SK-N-SH treated with all-trans-retinoic acid at 6 μM for 48 hours (cell line): ENCODE measurements around the gene SEH1L.

Experiments used
- CSDC2 ChIP-seq: fragments of 250-450 bp; sonication (Bioruptor Pico); IDR thresholded peaks from 2 replicates; pipeline ENCODE4 v1.5.0; 2020; ENCODE audit warnings: mild to moderate bottlenecking, moderate library complexity
- ESRRG ChIP-seq: fragments of 250-450 bp; sonication (Bioruptor Pico); IDR thresholded peaks from 2 replicates; pipeline ENCODE4 v1.6.1; 2021; ENCODE audit warnings: mild to moderate bottlenecking
- GLIS3 ChIP-seq: fragments of 250-450 bp; sonication (Bioruptor Pico); IDR thresholded peaks from 2 replicates; pipeline ENCODE4 v1.5.0; 2020; ENCODE audit warnings: mild to moderate bottlenecking, moderate library complexity
- OSR1 ChIP-seq: fragments of 250-450 bp; sonication (Bioruptor Pico); IDR thresholded peaks from 2 replicates; pipeline ENCODE4 v1.8.0; 2022; ENCODE audit warnings: moderate library complexity, mild to moderate bottlenecking, inconsistent platforms
- PPARA ChIP-seq: fragments of 250-450 bp; sonication (Bioruptor Pico); IDR thresholded peaks from 2 replicates; pipeline ENCODE4 v1.5.0; 2020; ENCODE audit warnings: mild to moderate bottlenecking, borderline replicate concordance
- SNAI2 ChIP-seq: fragments of 250-450 bp; sonication (Bioruptor Pico); IDR thresholded peaks from 2 replicates; pipeline ENCODE4 v1.5.0; 2020; ENCODE audit warnings: mild to moderate bottlenecking, moderate library complexity
- TCF4 ChIP-seq: fragments of 250-450 bp; sonication (Bioruptor Pico); IDR thresholded peaks from 2 replicates; pipeline ENCODE4 v1.8.0; 2021; ENCODE audit warnings: mild to moderate bottlenecking, moderate library complexity, borderline replicate concordance
- ZFP3 ChIP-seq: fragments of 250-450 bp; sonication (Bioruptor Pico); IDR thresholded peaks from 2 replicates; pipeline ENCODE4 v1.5.0; 2020; ENCODE audit warnings: mild to moderate bottlenecking, moderate library complexity
- ZFP30 ChIP-seq: fragments of 450-650 bp; formaldehyde crosslinking; IDR thresholded peaks from 2 replicates; pipeline ENCODE4 v1.5.0; 2022; ENCODE audit warnings: mild to moderate bottlenecking, moderate library complexity
- ZNF70 ChIP-seq: fragments of 450-650 bp; formaldehyde crosslinking; IDR thresholded peaks from 2 replicates; pipeline ENCODE4 v1.5.0; 2020; ENCODE audit warnings: mild to moderate bottlenecking, moderate library complexity
- TF ChIP-seq, protein P1 (sequence below): fragments of 250-450 bp; sonication (Bioruptor Pico); IDR thresholded peaks from 2 replicates; pipeline ENCODE4 v1.8.0; 2020; ENCODE audit warnings: mild to moderate bottlenecking, moderate library complexity, borderline replicate concordance
- TF ChIP-seq, protein P2 (sequence below): fragments of 250-450 bp; sonication (Bioruptor Pico); IDR thresholded peaks from 2 replicates; pipeline ENCODE4 v1.5.0; 2020; ENCODE audit warnings: mild to moderate bottlenecking, moderate library complexity

DNA sequence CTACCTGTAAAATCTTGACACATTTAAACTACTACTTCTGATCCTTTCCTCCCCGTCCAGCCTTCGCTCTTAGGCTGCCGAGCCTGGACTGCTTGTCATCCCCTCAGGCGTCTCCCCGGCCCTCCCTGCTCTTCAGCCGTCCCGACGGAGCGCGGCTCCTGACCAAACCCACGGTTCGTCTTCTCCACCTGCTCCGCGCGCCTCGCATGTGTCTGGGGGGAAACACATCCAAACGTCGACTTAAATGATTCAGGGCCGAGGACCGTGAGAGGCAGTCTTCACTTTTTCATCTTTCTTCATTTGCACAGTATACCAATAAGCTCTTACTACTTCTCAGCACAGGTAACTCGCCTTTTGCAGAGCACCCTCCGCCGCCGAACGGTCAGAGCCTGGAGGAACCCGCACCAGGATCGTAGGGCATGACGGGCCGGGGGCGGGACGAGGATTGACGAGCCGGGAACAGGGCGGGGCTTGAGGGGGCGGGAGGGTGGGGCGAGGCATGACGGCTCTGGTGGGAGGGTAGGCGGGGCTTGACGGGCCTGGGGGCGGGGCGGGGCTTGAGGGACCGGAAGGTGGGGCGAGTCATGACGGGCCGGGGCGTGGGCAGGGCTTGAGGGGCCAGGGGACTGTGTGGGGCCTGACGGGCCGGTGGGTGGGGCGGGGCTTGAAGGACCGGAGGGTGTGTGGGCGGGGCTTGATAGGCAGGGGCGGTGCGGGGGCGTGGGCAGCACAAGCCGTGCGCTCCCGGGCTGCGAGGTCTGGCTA lies at the start of gene SEH1L:
- TF ChIP-seq ZNF70 (CRISPR knock-in tag) = no peak
- TF ChIP-seq SNAI2 = no peak
- TF ChIP-seq, protein P1, sequence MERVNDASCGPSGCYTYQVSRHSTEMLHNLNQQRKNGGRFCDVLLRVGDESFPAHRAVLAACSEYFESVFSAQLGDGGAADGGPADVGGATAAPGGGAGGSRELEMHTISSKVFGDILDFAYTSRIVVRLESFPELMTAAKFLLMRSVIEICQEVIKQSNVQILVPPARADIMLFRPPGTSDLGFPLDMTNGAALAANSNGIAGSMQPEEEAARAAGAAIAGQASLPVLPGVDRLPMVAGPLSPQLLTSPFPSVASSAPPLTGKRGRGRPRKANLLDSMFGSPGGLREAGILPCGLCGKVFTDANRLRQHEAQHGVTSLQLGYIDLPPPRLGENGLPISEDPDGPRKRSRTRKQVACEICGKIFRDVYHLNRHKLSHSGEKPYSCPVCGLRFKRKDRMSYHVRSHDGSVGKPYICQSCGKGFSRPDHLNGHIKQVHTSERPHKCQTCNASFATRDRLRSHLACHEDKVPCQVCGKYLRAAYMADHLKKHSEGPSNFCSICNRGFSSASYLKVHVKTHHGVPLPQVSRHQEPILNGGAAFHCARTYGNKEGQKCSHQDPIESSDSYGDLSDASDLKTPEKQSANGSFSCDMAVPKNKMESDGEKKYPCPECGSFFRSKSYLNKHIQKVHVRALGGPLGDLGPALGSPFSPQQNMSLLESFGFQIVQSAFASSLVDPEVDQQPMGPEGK (CRISPR knock-in tag) = no peak
- TF ChIP-seq ZFP3 (CRISPR knock-in tag) = no peak
- TF ChIP-seq OSR1 = no peak
- no peak for TF ChIP-seq TCF4 (CRISPR knock-in tag)
- no peak; the same call in 1 of the 2 replicates for TF ChIP-seq GLIS3 (CRISPR knock-in tag)
- no peak for TF ChIP-seq PPARA (CRISPR knock-in tag)
- no peak for TF ChIP-seq ESRRG
- no peak for TF ChIP-seq CSDC2
- TF ChIP-seq ZFP30 = no peak
- TF ChIP-seq, protein P2, sequence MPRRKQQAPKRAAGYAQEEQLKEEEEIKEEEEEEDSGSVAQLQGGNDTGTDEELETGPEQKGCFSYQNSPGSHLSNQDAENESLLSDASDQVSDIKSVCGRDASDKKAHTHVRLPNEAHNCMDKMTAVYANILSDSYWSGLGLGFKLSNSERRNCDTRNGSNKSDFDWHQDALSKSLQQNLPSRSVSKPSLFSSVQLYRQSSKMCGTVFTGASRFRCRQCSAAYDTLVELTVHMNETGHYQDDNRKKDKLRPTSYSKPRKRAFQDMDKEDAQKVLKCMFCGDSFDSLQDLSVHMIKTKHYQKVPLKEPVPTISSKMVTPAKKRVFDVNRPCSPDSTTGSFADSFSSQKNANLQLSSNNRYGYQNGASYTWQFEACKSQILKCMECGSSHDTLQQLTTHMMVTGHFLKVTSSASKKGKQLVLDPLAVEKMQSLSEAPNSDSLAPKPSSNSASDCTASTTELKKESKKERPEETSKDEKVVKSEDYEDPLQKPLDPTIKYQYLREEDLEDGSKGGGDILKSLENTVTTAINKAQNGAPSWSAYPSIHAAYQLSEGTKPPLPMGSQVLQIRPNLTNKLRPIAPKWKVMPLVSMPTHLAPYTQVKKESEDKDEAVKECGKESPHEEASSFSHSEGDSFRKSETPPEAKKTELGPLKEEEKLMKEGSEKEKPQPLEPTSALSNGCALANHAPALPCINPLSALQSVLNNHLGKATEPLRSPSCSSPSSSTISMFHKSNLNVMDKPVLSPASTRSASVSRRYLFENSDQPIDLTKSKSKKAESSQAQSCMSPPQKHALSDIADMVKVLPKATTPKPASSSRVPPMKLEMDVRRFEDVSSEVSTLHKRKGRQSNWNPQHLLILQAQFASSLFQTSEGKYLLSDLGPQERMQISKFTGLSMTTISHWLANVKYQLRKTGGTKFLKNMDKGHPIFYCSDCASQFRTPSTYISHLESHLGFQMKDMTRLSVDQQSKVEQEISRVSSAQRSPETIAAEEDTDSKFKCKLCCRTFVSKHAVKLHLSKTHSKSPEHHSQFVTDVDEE = no peak
